Hepatocyte (in vitro differentiated cells): ENCODE measurements around the gene USHBP1. TPM values are rescaled to one million over a fixed set of nuclear protein-coding genes. Genes with fewer than 3 reads are reported as not detected.

Source experiments
- DNase-seq: peaks from one replicate; pipeline ENCODE4 v3.0.0-alpha.2; 2016; ENCODE audit warnings: low spot score
- H2AFZ ChIP-seq: fragments of 200-600 bp; sonication (generic); 2 replicates; pipeline ENCODE4 v1.6.0; 2016; ENCODE audit warnings: antibody characterized with exemption, mild to moderate bottlenecking
- H3K27ac ChIP-seq: fragments of 200-600 bp; sonication (generic); 2 replicates; pipeline ENCODE4 v1.5.1; 2016; ENCODE audit warnings: mild to moderate bottlenecking
- H3K27me3 ChIP-seq: fragments of 200-600 bp; sonication (generic); 2 replicates; pipeline ENCODE4 v1.6.1; 2016
- H3K36me3 ChIP-seq: fragments of 200-600 bp; sonication (generic); replicated peaks from 2 replicates; pipeline ENCODE4 v1.5.1; 2016; ENCODE audit warnings: low read depth; ENCODE audit not compliant: insufficient read depth
- H3K4me1 ChIP-seq: fragments of 200-600 bp; sonication (generic); 2 replicates; pipeline ENCODE4 v1.5.1; 2016; ENCODE audit warnings: mild to moderate bottlenecking, moderate library complexity; ENCODE audit not compliant: insufficient read depth
- H3K4me2 ChIP-seq: fragments of 200-600 bp; sonication (generic); 2 replicates; pipeline ENCODE4 v1.6.0; 2016
- H3K4me3 ChIP-seq: fragments of 200-600 bp; sonication (generic); 2 replicates; pipeline ENCODE4 v1.5.1; 2016; ENCODE audit warnings: mild to moderate bottlenecking
- H3K79me2 ChIP-seq: fragments of 200-600 bp; sonication (generic); 2 replicates; pipeline ENCODE4 v1.6.0; 2017; ENCODE audit warnings: mild to moderate bottlenecking
- H3K9me2 ChIP-seq: fragments of 200-600 bp; sonication (generic); replicated peaks from 2 replicates; pipeline ENCODE4 v1.6.0; 2017; ENCODE audit warnings: mild to moderate bottlenecking; ENCODE audit not compliant: insufficient read depth
- H3K9me3 ChIP-seq: fragments of 200-600 bp; sonication (generic); 2 replicates; pipeline ENCODE4 v1.5.1; 2016; ENCODE audit warnings: low read depth, mild to moderate bottlenecking
- H4K20me1 ChIP-seq: fragments of 200-600 bp; sonication (generic); 2 replicates; pipeline ENCODE4 v1.6.0; 2016; ENCODE audit warnings: mild to moderate bottlenecking; ENCODE audit not compliant: insufficient read depth, poor library complexity, severe bottlenecking
- CTCF ChIP-seq: fragments of 200-600 bp; sonication (generic); IDR thresholded peaks from 2 replicates; pipeline ENCODE4 v1.5.1; 2016; ENCODE audit warnings: antibody characterized with exemption, mild to moderate bottlenecking; ENCODE audit not compliant: poor library complexity
- EZH2 ChIP-seq: fragments of 200-600 bp; sonication (generic); IDR thresholded peaks from 2 replicates; pipeline ENCODE4 v1.6.1; 2016; ENCODE audit warnings: antibody characterized with exemption, mild to moderate bottlenecking, borderline replicate concordance
- EZH2phosphoT487 ChIP-seq: fragments of 200-600 bp; sonication (generic); IDR thresholded peaks from one replicate; pipeline ENCODE4 v1.6.1; 2018; ENCODE audit warnings: antibody characterized with exemption, mild to moderate bottlenecking, low read depth, moderate library complexity; ENCODE audit not compliant: unreplicated experiment, severe bottlenecking
- WGBS: methylation state at CpG from one replicate; pipeline ENCODE4 v1.1.6; 2016; ENCODE audit warnings: low lambda C conversion rate; ENCODE audit errors: missing lambda C conversion rate; 5-methylcytosine and 5-hydroxymethylcytosine counted together
- polyA plus RNA-seq: library from polyadenylated mRNA; unstranded; fragments of >200 nt; fragmentation: Nextera tagmentation; extraction: Ambion mirVana; gene quantifications from 2 replicates; pipeline ENCODE4 v1.2.1, GENCODE V29; 2016
- total RNA-seq: library from RNA; depleted of rRNA; stranded (reverse); fragments of >200 nt; gene quantifications from 2 replicates; pipeline ENCODE4 v1.2.3, GENCODE V29; 2014

Gene USHBP1
- total and polyA plus RNA-seq, 2 experiments from 2014 or later: 0.98 TPM; not detected in 1

- Histone ChIP-seq H3K79me2 (peaks cover 33% of the 10 kb centered on the region), H3K4me1 (peaks cover 18% of the 10 kb centered on the region), H3K36me3 (no peaks in the 10 kb centered on the region), H3K4me2 (peak overlapping the region; percentile 64), H3K4me3 (no peak overlapping the region), H3K9me2 (no peaks in the 10 kb centered on the region), H3K27ac (peak overlapping the region; percentile 1), H3K27me3 (no peaks in the 10 kb centered on the region), H2AFZ (no peak overlapping the region), H4K20me1 (no peaks in the 10 kb centered on the region), H3K9me3 (no peaks in the 10 kb centered on the region)
- TF ChIP-seq CTCF: no peak
- no peak for TF ChIP-seq EZH2phosphoT487
- no peak for TF ChIP-seq EZH2
- no peak for DNase-seq
- 5% methylated on average over 7 of the region's 7 CpGs for WGBS
These were observed 40.6 kb upstream of the USHBP1 start for GRCh38 chr19:17305216-17305516.

- WGBS: 74% methylated on average over 12 of the region's 12 CpGs
- Histone ChIP-seq H3K4me3 (no peak overlapping the region), H4K20me1 (no peaks in the 10 kb centered on the region), H3K27me3 (no peaks in the 10 kb centered on the region), H3K4me1 (peaks cover 18% of the 10 kb centered on the region), H3K4me2 (peak overlapping the region; percentile 64), H3K9me2 (no peaks in the 10 kb centered on the region), H2AFZ (no peak overlapping the region), H3K27ac (peak overlapping the region; percentile 1), H3K9me3 (no peaks in the 10 kb centered on the region), H3K79me2 (peaks cover 27% of the 10 kb centered on the region), H3K36me3 (no peaks in the 10 kb centered on the region)
- DNase-seq: no peak
- no peak for TF ChIP-seq CTCF
- TF ChIP-seq EZH2phosphoT487: no peak
- TF ChIP-seq EZH2: no peak
These were observed 40.1 kb upstream of the USHBP1 start for GRCh38 chr19:17304386-17305215.

- no peak overlapping the region for H3K4me3 ChIP-seq
- no peak for DNase-seq
- H2AFZ ChIP-seq: peak overlapping the region; percentile 65
- H3K27me3 ChIP-seq: no peaks in the 10 kb centered on the region
- peaks cover 18% of the 10 kb centered on the region for H3K4me1 ChIP-seq
- H3K9me3 ChIP-seq: no peaks in the 10 kb centered on the region
- H3K27ac ChIP-seq: peak overlapping the region; percentile 24
- peaks cover 26% of the 10 kb centered on the region for H3K79me2 ChIP-seq
- H3K36me3 ChIP-seq: no peaks in the 10 kb centered on the region
- no peaks in the 10 kb centered on the region for H3K9me2 ChIP-seq
- 82% methylated on average over 12 of the region's 12 CpGs for WGBS
- H3K4me2 ChIP-seq: peak overlapping the region; percentile 98
- TF ChIP-seq EZH2 (no peak), CTCF (no peak), EZH2phosphoT487 (no peak)
- H4K20me1 ChIP-seq: no peaks in the 10 kb centered on the region
These were observed 39.4 kb upstream of the USHBP1 start for GRCh38 chr19:17303940-17304267.
